Measurements from ENCODE around the gene C1orf35.

Gene C1orf35

DNA sequence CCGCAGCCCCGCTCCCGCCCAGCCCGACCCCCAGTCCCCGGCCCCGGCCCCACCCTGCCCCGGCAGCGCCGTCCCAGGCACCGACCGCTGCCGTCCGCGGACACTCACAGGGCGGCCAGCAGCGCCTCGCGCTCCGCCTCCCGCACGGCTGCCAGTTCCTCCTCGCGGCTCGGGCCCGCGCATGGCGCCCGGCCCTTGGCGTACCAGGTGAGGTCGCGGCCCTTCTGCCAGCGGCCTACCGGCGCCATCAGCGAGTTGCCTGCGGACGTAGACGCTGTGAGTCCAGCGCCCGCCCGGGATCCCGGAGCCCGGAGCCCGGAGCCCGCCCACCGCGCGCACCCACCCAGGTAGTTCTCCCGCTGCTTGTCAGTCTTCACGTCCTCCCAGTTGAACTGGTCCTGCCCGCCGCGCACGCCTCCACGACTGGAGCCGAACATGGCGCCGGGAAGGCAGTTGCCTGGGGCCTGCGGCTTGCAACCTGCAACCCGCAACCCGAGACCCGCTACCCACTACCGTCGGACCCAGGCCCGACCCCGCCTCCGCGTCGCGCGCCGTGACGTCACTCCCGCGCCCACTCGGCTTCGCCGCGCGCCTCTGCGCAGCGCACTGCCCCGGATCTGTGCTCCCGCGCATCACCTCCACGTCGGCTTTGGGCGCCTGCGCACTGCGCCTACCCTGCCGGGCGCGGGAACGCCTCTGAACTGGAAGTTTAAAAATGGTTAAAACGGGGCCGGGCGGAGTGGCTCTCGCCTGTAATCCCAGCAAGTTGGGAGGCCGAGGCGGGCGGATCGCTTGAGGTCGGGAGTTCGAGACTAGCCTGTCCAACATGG lies at the start of gene C1orf35:
Gene C1orf35 (minus strand): TSS at position 535 of the 830 bp plus-strand sequence. CDS start 98 bp downstream, at position 437.
- peak; percentile 77 to 96 (median 90) for DNase-seq
- intact Hi-C loops (cut with DNase I), result loop anchor here (2.0 kb wide), 1 partner anchor 18 kb away; no protein-coding TSS in a partner anchor

DNA sequence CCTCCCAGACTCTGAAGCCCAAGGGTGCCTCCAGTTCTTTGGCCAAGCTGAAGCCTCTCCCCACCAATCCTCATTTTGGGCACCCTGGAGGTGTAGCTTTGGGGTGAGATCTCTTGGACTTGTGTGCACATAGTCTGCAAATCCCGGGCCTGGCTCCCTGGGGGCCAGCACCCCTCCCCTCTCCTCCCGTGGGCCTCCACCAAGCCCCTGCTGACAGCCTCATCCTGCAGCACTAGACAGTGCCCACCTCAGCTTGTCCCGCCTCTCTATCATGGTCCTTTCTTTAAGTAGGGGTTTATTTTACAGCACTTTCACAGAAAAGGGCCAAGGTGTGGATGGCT lies 49.8 kb upstream of the C1orf35 start:
- peak in 2 of 42 donors; percentile 2 to 15 for DNase-seq
- intact Hi-C loops (cut with DNase I), result no loop called here

- intact Hi-C loops (cut with DNase I), result no loop called here
- DNase-seq, result peak in 5 of 42 donors; percentile 4 to 39 (median 16)
These were observed 49.2 kb upstream of the C1orf35 start for GRCh38 chr1:228152097-228152917.

GRCh38 chr1:228151180-228151925 lies 48.2 kb upstream of the C1orf35 start:
- peak in 8 of 42 donors; percentile 6 to 44 (median 18) for DNase-seq
- intact Hi-C loops (cut with DNase I), result no loop called here

DNA sequence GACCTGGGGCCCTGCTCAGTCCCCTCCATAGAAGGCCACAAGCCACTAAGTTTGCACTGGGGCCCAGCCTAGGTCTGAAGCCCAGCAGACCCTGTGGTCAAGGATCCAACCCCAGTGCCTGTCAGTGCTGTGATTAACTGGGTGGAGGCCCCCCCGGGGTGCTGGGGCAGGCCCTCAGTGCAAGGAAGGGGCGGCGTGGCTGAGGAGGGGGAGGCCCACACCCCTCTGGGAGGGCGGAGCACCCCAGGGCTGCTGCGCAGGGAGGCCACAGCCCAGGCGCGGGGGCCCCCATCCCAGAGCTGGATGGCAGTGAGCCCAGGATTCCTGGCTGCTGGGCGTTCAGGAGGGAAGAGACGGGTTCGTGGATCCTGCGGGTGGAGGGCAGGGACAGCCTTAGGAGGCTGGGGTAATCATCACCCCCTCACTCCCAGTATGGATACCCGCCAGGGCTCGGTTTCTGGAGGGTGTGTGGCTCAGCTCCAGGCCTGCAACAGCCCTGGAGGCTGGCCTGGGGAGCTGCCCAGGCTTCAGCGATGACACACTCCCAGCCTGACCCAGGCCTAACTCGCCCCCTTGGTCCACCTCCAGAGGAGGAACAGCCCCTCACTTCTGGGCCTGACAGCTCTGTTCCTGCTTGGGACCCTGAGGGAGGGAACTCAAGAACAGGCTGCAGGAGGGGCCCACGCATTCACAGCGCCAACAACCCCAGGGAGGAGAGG lies 47.5 kb upstream of the C1orf35 start:
- peak in 39 of 42 donors; percentile 33 to 85 (median 70) for DNase-seq
- intact Hi-C loops (cut with DNase I), result no loop called here

DNA sequence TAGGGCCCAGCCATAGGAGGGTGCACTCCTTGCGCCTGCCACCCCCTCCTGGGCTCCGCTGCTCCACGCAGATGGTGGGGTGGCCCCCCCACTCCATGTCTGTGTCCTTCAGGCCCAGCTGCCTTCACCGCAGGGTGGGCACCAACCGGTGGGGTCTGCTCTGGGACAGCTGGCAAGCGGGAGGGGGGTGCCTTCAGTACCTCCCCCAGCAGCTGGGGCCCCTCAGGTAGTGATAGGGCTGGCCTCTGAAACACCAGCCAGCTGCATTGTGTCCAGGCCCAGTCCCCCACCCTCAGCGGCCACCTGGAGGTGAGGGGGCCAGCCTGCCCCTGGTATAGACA lies 47.0 kb upstream of the C1orf35 start:
- DNase-seq, result peak in 14 of 42 donors; percentile 14 to 63 (median 36)
- intact Hi-C loops (cut with DNase I), result no loop called here

DNA sequence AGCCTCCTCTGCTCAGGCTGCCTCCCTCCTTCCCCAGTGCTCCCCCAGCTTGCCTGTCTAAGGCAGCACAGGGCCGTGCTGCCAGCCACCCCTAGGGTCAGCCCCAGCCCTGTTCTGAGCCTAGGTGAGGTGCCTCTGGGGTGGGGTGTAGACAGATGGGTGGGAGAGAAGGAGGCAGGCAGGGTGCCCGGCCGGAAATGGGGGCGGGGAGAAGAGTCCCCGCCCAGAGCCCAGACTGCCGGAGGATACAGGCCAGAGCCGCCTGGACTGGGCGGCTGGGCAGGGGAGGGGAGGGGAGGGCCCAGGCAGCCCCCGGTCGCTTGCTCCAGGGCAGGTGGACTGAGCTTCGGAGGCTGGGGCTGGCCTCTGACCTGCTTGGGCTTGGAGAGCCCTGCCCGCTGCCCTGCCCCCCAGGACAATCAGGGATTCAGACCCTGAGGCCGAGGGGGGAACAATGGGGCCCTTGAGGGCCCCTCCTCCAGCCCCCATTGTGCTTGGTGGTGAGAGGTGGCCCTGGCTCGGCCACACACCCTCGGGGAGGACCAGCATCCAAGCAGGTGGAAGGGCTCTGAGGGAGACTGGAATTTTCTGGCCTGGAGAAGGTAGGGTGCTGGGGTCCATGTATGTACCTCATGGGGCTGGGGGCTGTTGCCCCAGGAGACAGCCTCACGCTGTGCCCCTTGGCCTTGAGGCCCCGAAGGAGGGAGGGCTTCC lies 46.4 kb upstream of the C1orf35 start, which contains the start of gene GJC2:
Gene GJC2 (plus strand): TSS at position 525 of the 714 bp plus-strand sequence. CDS start 7,829 bp downstream, outside the sequence.
- intact Hi-C loops (cut with DNase I), result no loop called here
- DNase-seq, result peak in 40 of 42 donors; percentile 26 to 82 (median 64)

GRCh38 chr1:228148935-228149405 lies 45.8 kb upstream of the C1orf35 start:
- intact Hi-C loops (cut with DNase I), result no loop called here
- peak in 1 of 42 donors; percentile 12 for DNase-seq

DNA sequence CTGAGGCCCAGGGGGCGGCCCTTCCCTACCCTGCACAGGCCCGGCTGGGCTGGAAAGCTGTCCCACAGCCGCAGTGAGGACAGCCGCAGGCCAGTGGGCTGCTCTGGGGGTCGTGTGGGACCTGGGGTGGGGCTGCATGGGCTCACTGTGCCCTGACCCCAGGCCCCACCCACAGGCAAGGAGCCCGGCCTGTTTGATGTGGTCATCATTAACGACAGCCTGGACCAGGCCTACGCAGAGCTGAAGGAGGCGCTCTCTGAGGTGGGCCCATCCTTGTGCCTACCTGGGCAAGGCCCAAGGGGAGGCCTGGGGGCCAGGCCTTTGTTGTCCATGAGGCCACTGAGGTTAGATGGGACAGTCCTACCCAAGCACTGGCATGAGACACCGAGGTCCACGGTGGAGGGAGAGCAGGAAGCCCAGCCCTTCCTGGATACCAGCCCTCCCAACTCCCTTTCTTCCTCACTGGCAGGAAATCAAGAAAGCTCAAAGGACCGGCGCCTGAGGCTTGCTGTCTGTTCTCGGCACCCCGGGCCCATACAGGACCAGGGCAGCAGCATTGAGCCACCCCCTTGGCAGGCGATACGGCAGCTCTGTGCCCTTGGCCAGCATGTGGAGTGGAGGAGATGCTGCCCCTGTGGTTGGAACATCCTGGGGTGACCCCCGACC lies 45.2 kb upstream of the C1orf35 start:
- DNase-seq, result peak in 8 of 42 donors; percentile 6 to 37 (median 19)
- intact Hi-C loops (cut with DNase I), result no loop called here

DNA sequence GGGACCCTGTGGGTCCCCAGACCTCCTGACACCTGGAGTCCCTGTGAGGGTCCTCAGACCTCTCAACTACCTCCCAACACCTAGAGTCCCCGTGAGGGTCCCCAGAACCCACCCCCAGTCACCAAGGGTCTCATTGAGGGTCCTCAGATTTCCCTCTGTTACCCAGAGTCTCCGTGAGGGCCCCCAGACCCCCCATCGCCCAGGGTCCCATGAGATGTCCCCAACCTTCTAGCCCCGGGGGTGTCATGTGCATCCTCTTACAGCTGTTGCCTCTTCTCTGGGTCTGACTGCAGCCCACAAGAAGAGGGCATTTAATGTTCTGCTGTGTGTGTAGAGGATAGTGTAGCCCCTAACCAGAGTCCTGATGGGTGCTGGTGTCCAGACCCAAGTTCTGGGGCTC lies 44.6 kb upstream of the C1orf35 start:
- peak in 4 of 42 donors; percentile 2 to 13 (median 8) for DNase-seq
- intact Hi-C loops (cut with DNase I), result no loop called here

- intact Hi-C loops (cut with DNase I), result no loop called here
- peak in 5 of 42 donors; percentile 3 to 27 (median 11) for DNase-seq
These were observed 44.1 kb upstream of the C1orf35 start for GRCh38 chr1:228147151-228147693.

DNA sequence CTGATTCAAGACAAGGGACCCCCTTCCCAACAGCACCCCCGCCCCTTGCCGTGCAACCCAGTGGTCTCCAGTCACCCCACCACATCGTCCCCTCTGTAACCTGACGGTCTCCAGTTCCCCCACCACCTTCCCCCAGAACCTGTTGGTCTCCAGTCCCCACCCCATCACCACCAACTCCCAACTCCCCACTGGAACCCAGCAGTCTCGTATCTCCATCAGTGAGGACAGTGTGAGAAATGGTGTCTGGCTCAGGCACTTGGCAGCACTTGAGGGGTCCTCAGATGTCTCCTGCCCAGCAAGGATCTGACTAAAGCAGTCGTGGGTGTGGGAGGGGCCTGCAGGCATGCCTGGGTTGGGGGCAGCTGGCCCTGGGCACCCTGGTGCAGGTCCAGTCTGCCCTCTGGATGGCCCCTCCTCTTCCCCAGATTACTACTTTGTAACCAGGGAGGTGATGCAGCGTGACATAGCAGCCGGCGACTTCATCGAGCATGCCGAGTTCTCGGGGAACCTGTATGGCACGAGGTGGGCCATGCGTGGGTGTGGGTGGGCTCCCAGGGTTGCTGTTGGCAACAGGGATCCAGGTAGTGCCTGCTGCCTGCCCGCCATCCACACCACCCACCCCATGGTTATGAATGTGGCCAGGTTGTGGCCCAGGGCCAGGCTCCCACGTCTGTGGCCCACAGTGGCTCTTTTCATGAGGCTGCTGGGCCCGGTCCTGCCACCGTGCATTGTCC lies 43.5 kb upstream of the C1orf35 start:
- intact Hi-C loops (cut with DNase I), result no loop called here
- peak in 4 of 42 donors; percentile 1 to 15 (median 10) for DNase-seq

GRCh38 chr1:228145463-228146416 lies 42.6 kb upstream of the C1orf35 start:
- DNase-seq, result peak in 1 of 42 donors; percentile 4
- intact Hi-C loops (cut with DNase I), result no loop called here

DNA sequence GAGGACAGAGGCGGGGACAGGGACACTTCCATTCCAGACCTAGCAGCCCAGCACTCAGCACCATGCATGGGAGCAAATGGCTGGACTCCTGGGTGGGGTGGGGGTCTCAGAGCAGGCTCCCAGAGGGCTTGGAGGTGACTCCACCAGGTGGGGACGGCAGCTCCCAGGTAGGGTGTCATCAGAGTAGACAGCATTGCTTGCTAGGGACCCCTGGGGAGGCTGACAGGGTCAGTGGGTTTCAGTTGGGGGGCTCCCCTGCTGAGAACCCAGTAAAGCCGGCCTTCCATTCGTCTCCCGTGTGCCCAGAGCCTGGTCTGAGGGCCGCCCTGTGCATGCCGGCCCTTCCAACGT lies 41.8 kb upstream of the C1orf35 start:
- intact Hi-C loops (cut with DNase I), result no loop called here
- DNase-seq, result peak in 1 of 42 donors; percentile 7

All from head of caudate nucleus (tissue), 42 donors.